GM23338 (cell line): Measurements from ENCODE around the gene MCCC1. TPM values are rescaled to one million over a fixed set of nuclear protein-coding genes. Genes with fewer than 3 reads are reported as not detected.

Experiments
- ATAC-seq: fragments of 200-7000 bp; cut with Tn5 transposase; 3 replicates; pipeline ENCODE4 v1.9.1; 2020
- DNase-seq: peaks from one replicate; pipeline ENCODE4 v3.0.0-alpha.2; 2015; ENCODE audit warnings: low spot score
- H2AFZ ChIP-seq: fragments of 200-600 bp; sonication (generic); 2 replicates; pipeline ENCODE4 v1.8.0; 2016; ENCODE audit warnings: antibody characterized with exemption, mild to moderate bottlenecking, moderate library complexity
- H3F3A ChIP-seq: fragments of 200-600 bp; sonication (generic); replicated peaks from 2 replicates; pipeline ENCODE4 v1.8.0; 2017; ENCODE audit warnings: antibody characterized with exemption, mixed run types, low read depth
- H3K27ac ChIP-seq: fragments of 200-600 bp; sonication (generic); 2 replicates; pipeline ENCODE4 v1.6.1; 2016; ENCODE audit warnings: low read depth
- H3K27me3 ChIP-seq: fragments of 200-600 bp; sonication (generic); 2 replicates; pipeline ENCODE4 v1.8.0; 2016; ENCODE audit warnings: mild to moderate bottlenecking, mixed run types, moderate library complexity; ENCODE audit not compliant: insufficient read depth
- H3K36me3 ChIP-seq: fragments of 200-600 bp; sonication (generic); 2 replicates; pipeline ENCODE4 v1.8.0; 2016; ENCODE audit warnings: mild to moderate bottlenecking; ENCODE audit not compliant: insufficient read depth
- H3K4me1 ChIP-seq: fragments of 200-600 bp; sonication (generic); 2 replicates; pipeline ENCODE4 v1.8.0; 2016; ENCODE audit warnings: mild to moderate bottlenecking, moderate library complexity; ENCODE audit not compliant: insufficient read depth
- H3K4me2 ChIP-seq: fragments of 200-600 bp; sonication (generic); 2 replicates; pipeline ENCODE4 v1.7.1; 2017; ENCODE audit warnings: mixed run types
- H3K4me3 ChIP-seq: fragments of 200-600 bp; sonication (generic); 2 replicates; pipeline ENCODE4 v1.6.1; 2016; ENCODE audit warnings: mixed run types
- H3K79me2 ChIP-seq: fragments of 200-600 bp; sonication (generic); replicated peaks from 2 replicates; pipeline ENCODE4 v1.8.0; 2017; ENCODE audit warnings: mild to moderate bottlenecking; ENCODE audit not compliant: insufficient read depth
- H3K9me2 ChIP-seq: fragments of 200-600 bp; sonication (generic); 2 replicates; pipeline ENCODE4 v1.8.0; 2017; ENCODE audit not compliant: insufficient read depth
- H4K20me1 ChIP-seq: fragments of 200-600 bp; sonication (generic); replicated peaks from 2 replicates; pipeline ENCODE4 v1.8.0; 2017; ENCODE audit warnings: mild to moderate bottlenecking; ENCODE audit not compliant: insufficient read depth
- H3K27ac Mint-ChIP-seq: 2 replicates; pipeline ENCODE4 v1.8.0; 2020; ENCODE audit warnings: inconsistent platforms, mild to moderate bottlenecking, moderate library complexity, mixed read lengths
- H3K27me3 Mint-ChIP-seq: 3 replicates; pipeline ENCODE4 v1.8.0; 2022; ENCODE audit warnings: low read depth, mild to moderate bottlenecking, moderate library complexity, mixed read lengths, inconsistent platforms; ENCODE audit not compliant: insufficient read depth, poor library complexity
- H3K36me3 Mint-ChIP-seq: 3 replicates; pipeline ENCODE4 v1.8.0; 2021; ENCODE audit warnings: low read depth, mild to moderate bottlenecking, inconsistent platforms, moderate library complexity, mixed read lengths
- H3K4me1 Mint-ChIP-seq: 3 replicates; pipeline ENCODE4 v1.8.0; 2020; ENCODE audit warnings: mild to moderate bottlenecking, inconsistent platforms, mixed read lengths
- H3K4me3 Mint-ChIP-seq: 3 replicates; pipeline ENCODE4 v1.8.0; 2021; ENCODE audit warnings: moderate library complexity, mild to moderate bottlenecking, inconsistent platforms, mixed read lengths
- H3K9me3 Mint-ChIP-seq: 3 replicates; pipeline ENCODE4 v1.8.0; 2020; ENCODE audit warnings: moderate library complexity, mild to moderate bottlenecking, inconsistent platforms, mixed read lengths
- CREB1 ChIP-seq: fragments of 250-450 bp; sonication (Bioruptor Pico); IDR thresholded peaks from 2 replicates; pipeline ENCODE4 v1.5.0; 2020; ENCODE audit warnings: low read depth, mild to moderate bottlenecking, moderate library complexity
- CTCF ChIP-seq, 2 experiments: fragments of 200-600 bp in 1 of 2; sonication (generic) in 1 of 2; conservative IDR thresholded peaks; 2 replicates each; pipeline versions ENCODE4 v1.5.1 to v1.6.1; 2016 to 2017; ENCODE audit warnings: antibody characterized with exemption in 2 of 2, low read depth in 2 of 2, mild to moderate bottlenecking in 2 of 2, moderate library complexity in 1 of 2
- ETS1 ChIP-seq: IDR thresholded peaks from 2 replicates; pipeline ENCODE4 v1.6.1; 2016; ENCODE audit warnings: antibody characterized with exemption
- EZH2 ChIP-seq: fragments of 200-600 bp; sonication (generic); IDR thresholded peaks from one replicate; pipeline ENCODE4 v1.8.0; 2017; ENCODE audit warnings: antibody characterized with exemption, mild to moderate bottlenecking, low read depth; ENCODE audit not compliant: unreplicated experiment
- EZH2phosphoT487 ChIP-seq: fragments of 200-600 bp; sonication (generic); IDR thresholded peaks from one replicate; pipeline ENCODE4 v1.8.1; 2018; ENCODE audit warnings: antibody characterized with exemption; ENCODE audit not compliant: unreplicated experiment
- JUNB ChIP-seq: IDR thresholded peaks from one replicate; pipeline ENCODE4 v1.6.1; 2016; ENCODE audit warnings: antibody characterized with exemption; ENCODE audit not compliant: unreplicated experiment
- NANOG ChIP-seq: IDR thresholded peaks from 2 replicates; pipeline ENCODE4 v1.6.1; 2016; ENCODE audit warnings: antibody characterized with exemption, borderline replicate concordance
- POLR2AphosphoS5 ChIP-seq: IDR thresholded peaks from 2 replicates; pipeline ENCODE4 v1.6.1; 2016; ENCODE audit warnings: antibody characterized with exemption, low read depth
- REST ChIP-seq: IDR thresholded peaks from one replicate; pipeline ENCODE4 v1.6.1; 2018; ENCODE audit warnings: antibody characterized with exemption; ENCODE audit not compliant: unreplicated experiment
- STAT1 ChIP-seq: IDR thresholded peaks from one replicate; pipeline ENCODE4 v1.6.1; 2016; ENCODE audit warnings: antibody characterized with exemption; ENCODE audit not compliant: unreplicated experiment
- ZNF114 ChIP-seq: fragments of 250-450 bp; sonication (Bioruptor Pico); IDR thresholded peaks from 2 replicates; pipeline ENCODE4 v1.5.0; 2020; ENCODE audit warnings: mild to moderate bottlenecking, moderate library complexity
- ZNF331 ChIP-seq: fragments of 250-450 bp; sonication (Bioruptor Pico); IDR thresholded peaks from 2 replicates; pipeline ENCODE4 v1.5.0; 2020; ENCODE audit warnings: low read depth, mild to moderate bottlenecking, moderate library complexity
- ZNF462 ChIP-seq: fragments of 250-450 bp; sonication (Bioruptor Pico); IDR thresholded peaks from 2 replicates; pipeline ENCODE4 v1.5.0; 2020; ENCODE audit warnings: mild to moderate bottlenecking, moderate library complexity
- polyA plus RNA-seq: library from polyadenylated mRNA; unstranded; fragments of >200 nt; fragmentation: Nextera tagmentation; extraction: Ambion mirVana; gene quantifications from 2 replicates; pipeline ENCODE4 v1.2.1, GENCODE V29; 2016
- total RNA-seq: library from RNA; depleted of rRNA; stranded (reverse); fragments of >200 nt; shearing (Covaris generic); gene quantifications from 2 replicates; pipeline ENCODE4 v1.2.3, GENCODE V29; 2014

MCCC1 gene
- total and polyA plus RNA-seq, 2 experiments from 2014 or later = 20.2 to 24.2 TPM

- no peak for TF ChIP-seq ZNF462 (CRISPR knock-in tag)
- TF ChIP-seq EZH2phosphoT487 = no peak
- TF ChIP-seq ZNF114 (CRISPR knock-in tag) = no peak
- no peak for TF ChIP-seq STAT1
- no peak for TF ChIP-seq JUNB
- no peak for TF ChIP-seq ZNF331 (CRISPR knock-in tag)
- TF ChIP-seq REST = no peak
- no peak for TF ChIP-seq POLR2AphosphoS5
- no peak for TF ChIP-seq EZH2
- TF ChIP-seq CREB1 (CRISPR knock-in tag) = no peak
- TF ChIP-seq NANOG = no peak
- TF ChIP-seq CTCF (conservative IDR thresholded peaks at IDR 0.05; ENCODE audit: low read depth in 2 of 2) = no peak
- no peak for TF ChIP-seq ETS1
- Histone ChIP-seq H3K4me3 (no peak overlapping the region), H3K27me3 (no peaks in the 10 kb centered on the region), H3F3A (no peaks in the 10 kb centered on the region), H3K4me1 (no peaks in the 10 kb centered on the region), H2AFZ (no peak overlapping the region), H4K20me1 (no peaks in the 10 kb centered on the region), H3K27ac (no peak overlapping the region), H3K79me2 (no peaks in the 10 kb centered on the region), H3K4me2 (no peak overlapping the region), H3K9me2 (no peaks in the 10 kb centered on the region), H3K36me3 (no peaks in the 10 kb centered on the region; the same call in 1 of the 2 replicates)
- Mint-ChIP-seq H3K27ac (no peak overlapping the region), H3K27me3 (peaks cover 2% of the 10 kb centered on the region), H3K9me3 (peaks cover 15% of the 10 kb centered on the region), H3K4me3 (no peak overlapping the region), H3K36me3 (peaks cover 4% of the 10 kb centered on the region; the same call in 1 of the 3 replicates), H3K4me1 (peaks cover 4% of the 10 kb centered on the region; the same call in 1 of the 3 replicates)
- ATAC-seq (no peak), DNase-seq (no peak)
Observed at GRCh38 chr3:183131186-183131725, 32.0 kb upstream of the MCCC1 start.
